ENCODE results near the gene LEPR. TPM values are rescaled to one million over a fixed set of nuclear protein-coding genes. Genes with fewer than 3 reads are reported as not detected.

LEPR gene
- total and polyA plus RNA-seq, 2 donors (not counting 3 experiments of a cell fraction or from before 2014, with no cell fraction given) = 11.1 to 18.7 TPM

DNA sequence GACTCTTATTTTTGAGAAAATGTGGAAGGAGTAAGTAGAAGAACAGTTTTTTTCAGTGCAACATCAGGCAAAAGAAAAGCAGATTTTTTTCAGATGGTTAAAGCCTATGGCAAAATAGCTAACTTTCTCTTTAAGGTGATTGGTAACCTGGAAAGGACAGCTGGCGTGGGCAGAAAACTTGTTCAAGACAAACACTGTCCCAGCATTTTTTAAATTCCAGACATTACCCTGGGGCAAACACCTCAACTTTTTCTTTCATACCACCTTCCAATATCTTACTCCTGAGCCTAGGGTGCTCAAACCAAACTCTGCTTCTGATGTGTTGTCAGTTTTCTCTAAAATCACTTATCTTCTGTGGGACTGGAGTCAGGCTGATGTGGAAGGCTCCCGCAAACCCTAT lies 2.7 kb upstream of the LEPR start:
- POLR2A ChIA-PET = no interaction called here
- CTCF ChIA-PET = interaction anchor here (0.9 to 3.2 kb wide), 5 partner anchors 13 to 270 kb away, joined by 3 to 31 read pairs (median 5); no protein-coding TSS in a partner anchor
- FAIRE-seq = no peak

GRCh38 chr1:65418522-65419185 lies 1.8 kb upstream of the LEPR start:
- H3K9me1 ChIP-seq (replicated peaks; ENCODE audit: control insufficient read depth, extremely low read depth, insufficient read depth, low read length) = no peaks in the 10 kb centered on the region
- no peaks in the 10 kb centered on the region for H3K27me3 ChIP-seq (ENCODE audit: control insufficient read depth in 2 of 2, insufficient read depth in 2 of 2, low read length in 2 of 2)
- no TSS peak for BruUV-seq (replicated peaks)
- no peak for TF ChIP-seq MYC (IDR thresholded peaks at IDR 0.05; ENCODE audit: low read depth, low read length)
- no peak for TF ChIP-seq FOS (IDR thresholded peaks at IDR 0.05; ENCODE audit: borderline replicate concordance, insufficient read depth, low read length)
- no peak for TF ChIP-seq CTCF (IDR thresholded peaks at IDR 0.05; ENCODE audit: extremely low read depth in 1 of 2, insufficient read depth in 1 of 2, low read depth in 1 of 2, low read length in 2 of 2)
- TF ChIP-seq POLR2A (IDR thresholded peaks at IDR 0.05; ENCODE audit: low read depth, low read length) = no peak
- no peak for TF ChIP-seq POLR2AphosphoS5 (IDR thresholded peaks at IDR 0.05; ENCODE audit: insufficient read depth, low read depth, low read length)
- no peak for TF ChIP-seq GATA2 (IDR thresholded peaks at IDR 0.05; ENCODE audit: insufficient read depth, insufficient read length, low read depth, low read length)
- TF ChIP-seq, protein P1, sequence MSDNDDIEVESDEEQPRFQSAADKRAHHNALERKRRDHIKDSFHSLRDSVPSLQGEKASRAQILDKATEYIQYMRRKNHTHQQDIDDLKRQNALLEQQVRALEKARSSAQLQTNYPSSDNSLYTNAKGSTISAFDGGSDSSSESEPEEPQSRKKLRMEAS (IDR thresholded peaks at IDR 0.05; ENCODE audit: insufficient read depth, insufficient read length) = no peak
- no peak for TF ChIP-seq EZH2 (IDR thresholded peaks at IDR 0.05; ENCODE audit: borderline replicate concordance, low read depth, low read length, severe bottlenecking)
- no peak for TF ChIP-seq JUN (IDR thresholded peaks at IDR 0.05; ENCODE audit: borderline replicate concordance, insufficient read depth, insufficient read length, low read depth)
- H3K9me3 ChIP-seq (replicated peaks; ENCODE audit: control insufficient read depth, insufficient read depth, low read length) = no peaks in the 10 kb centered on the region
- H3K79me2 ChIP-seq (ENCODE audit: control insufficient read depth, insufficient read depth, low read length) = peaks cover 20% of the 10 kb centered on the region
- CTCF ChIA-PET = interaction anchor here (0.9 to 3.2 kb wide), 7 partner anchors 8 to 269 kb away, joined by 3 to 31 read pairs (median 7); no protein-coding TSS in a partner anchor
- intact Hi-C loops (cut with micrococcal nuclease) (no loop called here), dilution Hi-C loops (cut with MboI; ENCODE audit: extremely low pct_ligation_motif_present, low sequenced_read_pairs) (no loop called here)
- FAIRE-seq = no peak
- no peak overlapping the region for H2AFZ ChIP-seq (ENCODE audit: low read depth, low read length)
- no peaks in the 10 kb centered on the region for H3K36me3 ChIP-seq (ENCODE audit: control insufficient read depth in 2 of 2, extremely low read depth in 1 of 2, insufficient read depth in 2 of 2, low read length in 2 of 2)
- POLR2A ChIA-PET = no interaction called here
- peaks cover 24% of the 10 kb centered on the region for H3K4me1 ChIP-seq (ENCODE audit: control insufficient read depth, extremely low read depth, insufficient read depth, low read length)
- H4K20me1 ChIP-seq (replicated peaks; ENCODE audit: control insufficient read depth, extremely low read depth, insufficient read depth, low read length) = no peaks in the 10 kb centered on the region
- H3K4me3 ChIP-seq (replicated peaks in 1 of 3; ENCODE audit: insufficient read depth in 1 of 3, low read depth in 1 of 3, low read length in 3 of 3) = no peak overlapping the region
- no peak overlapping the region for H3K27ac ChIP-seq (ENCODE audit: insufficient read depth, low read depth, low read length)
- H3K4me2 ChIP-seq (ENCODE audit: insufficient read depth, low read length) = no peak overlapping the region
- DNase-seq (ENCODE audit: low read depth, low spot score) = no peak
- no peak overlapping the region for H3K9ac ChIP-seq (replicated peaks; ENCODE audit: extremely low read depth, insufficient read depth, low read length)

More for the DNA sequence above, 2.7 kb upstream of the LEPR start:
- no peak overlapping the region for H3K4me3 ChIP-seq (replicated peaks in 1 of 3; ENCODE audit: insufficient read depth in 1 of 3, low read depth in 1 of 3, low read length in 3 of 3)
- H3K27ac ChIP-seq (ENCODE audit: insufficient read depth, low read depth, low read length) = no peak overlapping the region
- H4K20me1 ChIP-seq (replicated peaks; ENCODE audit: control insufficient read depth, extremely low read depth, insufficient read depth, low read length) = no peaks in the 10 kb centered on the region
- no peaks in the 10 kb centered on the region for H3K27me3 ChIP-seq (ENCODE audit: control insufficient read depth in 2 of 2, insufficient read depth in 2 of 2, low read length in 2 of 2)
- H3K4me2 ChIP-seq (ENCODE audit: insufficient read depth, low read length) = no peak overlapping the region
- BruUV-seq (replicated peaks) = no TSS peak
- DNase-seq (ENCODE audit: low read depth, low spot score) = no peak
- H3K9me3 ChIP-seq (replicated peaks; ENCODE audit: control insufficient read depth, insufficient read depth, low read length) = no peaks in the 10 kb centered on the region
- H3K79me2 ChIP-seq (ENCODE audit: control insufficient read depth, insufficient read depth, low read length) = peaks cover 12% of the 10 kb centered on the region
- H3K36me3 ChIP-seq (ENCODE audit: control insufficient read depth in 2 of 2, extremely low read depth in 1 of 2, insufficient read depth in 2 of 2, low read length in 2 of 2) = no peaks in the 10 kb centered on the region
- H2AFZ ChIP-seq (ENCODE audit: low read depth, low read length) = no peak overlapping the region
- TF ChIP-seq GATA2 (IDR thresholded peaks at IDR 0.05; ENCODE audit: insufficient read depth, insufficient read length, low read depth, low read length) = no peak
- no peak for TF ChIP-seq MYC (IDR thresholded peaks at IDR 0.05; ENCODE audit: low read depth, low read length)
- TF ChIP-seq EZH2 (IDR thresholded peaks at IDR 0.05; ENCODE audit: borderline replicate concordance, low read depth, low read length, severe bottlenecking) = no peak
- TF ChIP-seq POLR2AphosphoS5 (IDR thresholded peaks at IDR 0.05; ENCODE audit: insufficient read depth, low read depth, low read length) = no peak
- H3K9ac ChIP-seq (replicated peaks; ENCODE audit: extremely low read depth, insufficient read depth, low read length) = no peak overlapping the region
- no peaks in the 10 kb centered on the region for H3K9me1 ChIP-seq (replicated peaks; ENCODE audit: control insufficient read depth, extremely low read depth, insufficient read depth, low read length)
- dilution Hi-C loops (cut with MboI; ENCODE audit: extremely low pct_ligation_motif_present, low sequenced_read_pairs) = no loop called here
- peaks cover 15% of the 10 kb centered on the region for H3K4me1 ChIP-seq (ENCODE audit: control insufficient read depth, extremely low read depth, insufficient read depth, low read length)
- intact Hi-C loops (cut with micrococcal nuclease) = no loop called here
